Uterus (tissue), 2 donors: ENCODE results near the gene C6orf15.

ENCODE experiments used
- POLR2A ChIP-seq, 2 donors: fragments of 450-650 bp; IDR thresholded peaks; one replicate each; pipeline ENCODE4 v1.6.1; 2016; ENCODE audit warnings: antibody characterized with exemption in 2 of 2, mild to moderate bottlenecking in 1 of 2, moderate library complexity in 1 of 2
- TF ChIP-seq, protein P1 (sequence below), 4 experiments: fragments of 200-600 bp in 2 of 4; fragments of 450-650 bp in 2 of 4; sonication (generic) in 2 of 4; IDR thresholded peaks; one replicate each; pipeline ENCODE4 v1.5.1; 2016 to 2019; ENCODE audit warnings: antibody characterized with exemption in 4 of 4, mild to moderate bottlenecking in 2 of 4, moderate library complexity in 1 of 4

DNA sequence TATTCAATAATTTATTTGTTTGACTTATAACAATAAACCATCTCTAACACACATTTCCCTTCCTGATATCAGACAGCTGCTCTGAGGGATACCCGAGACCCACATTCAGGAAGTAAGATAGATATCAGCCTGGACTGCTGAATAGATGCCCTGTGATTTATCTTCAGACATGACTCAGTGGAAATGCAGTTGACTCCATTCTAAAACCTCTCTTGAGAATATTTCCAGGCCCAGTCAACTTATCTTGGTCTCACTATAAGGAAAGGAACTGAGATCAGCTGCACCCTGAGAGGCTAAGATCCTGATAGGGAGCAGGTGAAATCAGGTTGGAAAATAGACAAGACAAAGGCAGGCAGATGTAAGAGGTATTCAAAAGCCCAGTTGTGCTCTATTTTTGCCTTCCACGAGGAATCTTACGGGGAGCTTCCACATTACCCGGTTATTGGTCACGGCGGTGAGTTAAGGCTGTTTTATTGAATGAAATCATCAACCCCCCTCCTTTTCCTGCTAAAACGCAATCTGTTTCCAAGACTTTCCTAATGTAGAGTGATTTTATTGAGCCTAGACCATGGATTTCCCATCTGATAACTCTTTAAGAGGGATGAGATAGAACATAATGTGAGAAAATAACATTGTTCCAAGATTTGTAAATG lies 25.5 kb downstream of the C6orf15 start:
- TF ChIP-seq, protein P1, sequence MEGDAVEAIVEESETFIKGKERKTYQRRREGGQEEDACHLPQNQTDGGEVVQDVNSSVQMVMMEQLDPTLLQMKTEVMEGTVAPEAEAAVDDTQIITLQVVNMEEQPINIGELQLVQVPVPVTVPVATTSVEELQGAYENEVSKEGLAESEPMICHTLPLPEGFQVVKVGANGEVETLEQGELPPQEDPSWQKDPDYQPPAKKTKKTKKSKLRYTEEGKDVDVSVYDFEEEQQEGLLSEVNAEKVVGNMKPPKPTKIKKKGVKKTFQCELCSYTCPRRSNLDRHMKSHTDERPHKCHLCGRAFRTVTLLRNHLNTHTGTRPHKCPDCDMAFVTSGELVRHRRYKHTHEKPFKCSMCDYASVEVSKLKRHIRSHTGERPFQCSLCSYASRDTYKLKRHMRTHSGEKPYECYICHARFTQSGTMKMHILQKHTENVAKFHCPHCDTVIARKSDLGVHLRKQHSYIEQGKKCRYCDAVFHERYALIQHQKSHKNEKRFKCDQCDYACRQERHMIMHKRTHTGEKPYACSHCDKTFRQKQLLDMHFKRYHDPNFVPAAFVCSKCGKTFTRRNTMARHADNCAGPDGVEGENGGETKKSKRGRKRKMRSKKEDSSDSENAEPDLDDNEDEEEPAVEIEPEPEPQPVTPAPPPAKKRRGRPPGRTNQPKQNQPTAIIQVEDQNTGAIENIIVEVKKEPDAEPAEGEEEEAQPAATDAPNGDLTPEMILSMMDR (IDR thresholded peaks at IDR 0.05), result no peak
- TF ChIP-seq POLR2A (IDR thresholded peaks at IDR 0.05), result no peak
